Measurements from ENCODE around the gene SPACA5B. TPM values are rescaled to one million over a fixed set of nuclear protein-coding genes. Genes with fewer than 3 reads are reported as not detected.
"Not testable (repeated sequence)": the region's sequence is repeated elsewhere in the genome, so short reads cannot be mapped to it uniquely, and the experiment has no call there.

Gene SPACA5B
- total RNA-seq (ENCODE audit: insufficient read depth, low replicate concordance): not detected

DNA sequence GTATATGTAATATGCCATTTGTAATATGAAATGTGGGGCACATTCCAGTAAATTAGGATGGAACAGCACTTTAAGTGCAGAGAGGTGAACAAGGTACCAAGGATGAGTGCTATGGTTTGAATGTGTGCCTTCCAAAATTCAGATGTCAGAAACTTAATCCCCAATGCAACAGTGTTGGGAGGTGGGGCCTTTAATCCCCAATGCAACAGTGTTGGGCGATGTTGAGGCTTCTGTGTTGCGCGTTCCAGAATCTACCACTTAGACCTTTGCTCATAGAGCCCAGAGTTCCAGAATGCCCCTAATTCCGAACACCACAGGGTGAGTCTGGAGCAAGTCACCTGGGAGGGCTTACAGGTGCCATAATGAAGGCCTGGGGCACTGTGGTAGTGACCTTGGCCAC lies at the start of gene SPACA5B:
Gene SPACA5B, plus strand, starts transcription at position 301 of the 400 bp plus-strand sequence. Its CDS starts 62 bp downstream, at position 363.
- DNase-seq (ENCODE audit: low spot score): not testable (repeated sequence)

DNA sequence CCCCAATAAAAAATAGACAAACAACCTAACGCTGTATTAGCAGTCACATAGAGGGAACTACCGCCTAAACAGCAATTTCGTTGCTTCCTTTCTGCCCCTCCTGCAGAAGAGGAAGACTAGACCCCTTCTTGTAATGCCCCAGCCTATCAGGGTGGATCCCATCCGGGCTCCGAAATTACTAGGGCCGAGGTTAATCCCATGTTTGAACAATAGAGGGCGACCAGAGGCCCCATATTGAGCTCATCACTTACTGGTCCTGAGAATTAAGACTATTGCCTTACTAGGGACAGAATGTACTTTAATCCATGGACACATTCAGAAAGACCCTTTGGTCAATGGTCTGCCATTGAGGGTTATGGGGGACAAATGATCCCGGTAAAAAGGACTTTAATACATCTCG lies 47.2 kb upstream of the SPACA5B start:
- peak; percentile 35 for DNase-seq (ENCODE audit: low spot score)

DNA sequence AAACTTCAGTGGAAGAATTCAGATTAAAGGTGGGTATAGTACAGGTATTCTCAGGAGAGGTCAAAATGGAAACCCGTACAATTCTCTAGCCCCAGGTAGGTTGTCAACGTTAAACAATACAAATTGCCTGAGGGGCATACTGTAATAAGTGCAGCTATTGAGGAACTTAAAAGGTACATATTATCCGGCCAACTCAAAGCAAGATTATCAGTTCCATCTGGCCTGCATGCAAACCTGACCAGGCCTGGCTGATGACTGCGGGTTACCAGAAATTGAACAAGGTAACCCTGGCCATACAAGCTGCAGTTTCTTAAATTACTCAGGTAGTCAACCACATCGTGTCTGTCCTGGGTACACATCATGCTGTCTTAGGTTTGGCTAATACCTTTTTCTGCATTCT lies 46.7 kb upstream of the SPACA5B start:
- DNase-seq (ENCODE audit: low spot score): no peak

DNA sequence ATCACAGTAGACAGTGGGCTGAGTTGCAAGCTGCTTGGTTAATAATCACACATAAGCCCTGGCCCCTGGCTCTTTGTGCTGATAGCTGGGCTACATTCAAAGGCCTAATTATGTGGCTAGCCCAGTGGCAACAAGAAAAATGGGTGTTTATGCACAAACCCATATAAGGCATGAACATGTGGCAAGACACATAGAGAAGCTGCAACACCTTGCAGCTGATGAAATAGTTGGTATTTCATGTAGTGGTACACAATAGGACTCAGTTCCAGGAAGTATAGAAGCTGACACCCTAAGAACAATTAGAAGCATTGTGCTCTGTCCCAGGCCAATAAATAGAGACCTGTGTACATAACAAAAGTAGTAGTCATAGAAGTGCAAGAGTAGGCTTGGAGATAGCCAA lies 44.3 kb upstream of the SPACA5B start:
- no peak for DNase-seq (ENCODE audit: low spot score)

DNA sequence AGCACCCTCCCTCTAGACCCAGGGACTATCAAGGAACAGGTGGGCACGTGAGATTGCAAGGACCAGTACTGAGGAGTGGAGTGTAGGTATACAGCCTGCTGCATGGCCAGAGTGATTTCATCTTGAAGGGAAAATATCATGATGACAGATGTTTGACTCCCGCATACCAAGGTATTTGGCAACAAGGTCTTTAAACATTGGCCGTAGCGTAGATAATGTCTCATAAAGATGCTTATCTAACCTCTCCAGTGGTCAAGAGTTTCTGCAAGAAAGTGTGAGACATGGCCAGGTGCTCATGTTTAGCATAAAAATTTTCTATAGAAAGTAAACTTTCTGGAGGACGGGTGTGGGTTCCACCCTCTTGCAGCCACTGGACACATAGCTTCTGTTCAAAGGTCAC lies 40.3 kb upstream of the SPACA5B start:
- no peak for DNase-seq (ENCODE audit: low spot score)

DNA sequence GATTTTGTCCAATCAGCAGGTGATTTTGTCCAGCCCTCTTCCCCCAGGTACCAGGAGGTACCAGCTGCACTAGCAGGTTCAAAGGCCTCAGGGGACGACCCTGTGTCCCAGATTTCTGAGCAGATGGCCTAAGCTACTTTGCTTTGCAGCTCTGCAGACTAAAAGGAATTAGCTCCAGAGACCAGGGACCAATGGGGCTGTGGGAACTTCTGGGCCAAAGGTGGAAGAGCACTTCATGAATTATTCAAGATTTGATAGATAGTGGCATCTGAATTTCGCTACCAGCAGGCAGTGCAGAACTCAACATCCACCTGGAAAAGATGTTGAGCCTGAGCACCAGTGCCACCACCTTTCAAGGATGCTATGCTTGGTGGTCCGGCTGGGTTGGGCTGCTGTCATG lies 37.9 kb upstream of the SPACA5B start:
- DNase-seq (ENCODE audit: low spot score): not testable (repeated sequence)

DNA sequence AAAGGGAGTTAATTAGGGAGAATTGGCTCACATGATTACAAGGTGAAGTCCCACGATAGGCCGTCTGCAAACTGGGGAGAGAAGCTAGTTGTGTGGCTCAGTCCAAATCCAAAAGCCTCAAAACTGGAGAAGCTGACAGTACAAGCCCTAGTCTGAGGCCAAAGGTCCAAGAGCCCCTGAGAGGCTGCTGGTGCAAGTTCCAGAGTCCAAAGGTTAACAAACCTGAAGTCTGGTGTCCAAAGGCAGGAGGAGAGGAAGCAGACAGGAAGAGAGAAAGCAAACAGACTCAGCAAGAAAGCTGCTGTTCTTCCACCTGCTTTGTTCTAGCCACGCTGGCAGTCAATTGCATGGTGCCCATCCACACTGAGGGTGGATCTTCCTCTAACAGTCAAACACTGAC lies 29.0 kb upstream of the SPACA5B start:
- DNase-seq (ENCODE audit: low spot score): no peak

DNA sequence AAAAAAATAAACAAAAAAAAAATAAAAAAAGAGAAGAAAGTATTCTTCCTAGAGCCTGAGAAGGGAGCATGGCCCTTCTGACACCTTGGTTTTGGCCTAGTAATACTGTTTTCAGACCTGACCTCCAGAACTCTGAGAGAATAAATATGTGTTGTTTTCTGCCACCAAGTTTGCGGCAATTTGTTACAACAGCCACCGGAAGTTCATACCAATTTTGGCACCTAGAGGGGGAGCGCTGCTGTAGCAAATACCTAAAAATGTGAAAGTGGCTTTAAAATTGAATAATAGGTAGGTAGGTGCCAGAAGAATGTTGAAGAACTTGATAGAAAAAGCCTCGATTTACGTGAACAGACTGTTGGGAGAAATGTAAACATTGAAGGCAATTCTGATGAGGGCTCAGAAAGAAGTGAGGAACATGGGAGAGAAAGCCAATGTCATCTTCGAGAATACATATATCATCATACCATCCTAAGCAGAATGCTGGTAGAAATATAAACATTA lies 27.5 kb upstream of the SPACA5B start:
- no peak for DNase-seq (ENCODE audit: low spot score)

DNA sequence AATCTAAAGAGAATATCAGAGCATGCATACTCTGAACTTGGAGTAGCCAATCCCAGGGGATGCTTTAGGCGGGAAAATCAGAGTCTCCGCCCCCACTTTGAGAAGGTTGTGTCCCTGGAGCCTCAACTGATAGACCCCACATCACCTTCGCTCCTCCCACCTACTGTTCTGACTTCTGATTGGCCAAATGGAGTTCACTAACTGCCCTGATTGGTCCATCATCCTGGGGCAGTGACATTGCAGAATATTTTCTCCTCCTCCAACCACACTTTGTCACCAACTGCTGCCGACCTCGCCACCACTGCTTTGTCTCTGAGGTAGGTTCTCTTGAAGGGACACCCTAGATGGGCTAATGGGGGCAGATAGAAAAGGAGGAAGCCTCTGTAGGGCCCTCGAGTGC lies 22.7 kb upstream of the SPACA5B start:
- no peak for DNase-seq (ENCODE audit: low spot score)

DNA sequence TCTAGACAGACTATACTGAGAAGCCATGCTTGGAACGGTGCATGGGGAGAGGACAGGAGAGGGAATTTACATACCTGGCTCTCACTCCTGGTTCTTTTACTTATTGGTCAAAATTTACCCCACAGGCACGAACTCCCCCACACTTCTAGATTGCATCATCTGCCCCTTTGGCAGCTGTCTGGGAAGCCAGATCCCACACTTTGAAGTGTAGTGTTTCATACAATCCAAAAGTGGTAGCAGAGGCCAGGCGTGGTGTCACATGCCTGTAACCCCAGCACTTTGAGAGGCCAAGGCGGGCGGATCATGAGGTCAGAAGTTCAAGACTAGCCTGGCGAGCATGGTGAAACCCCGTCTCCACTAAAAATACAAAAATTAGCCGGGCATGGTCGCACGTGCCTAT lies 5.1 kb upstream of the SPACA5B start:
- not testable (repeated sequence) for DNase-seq (ENCODE audit: low spot score)

DNA sequence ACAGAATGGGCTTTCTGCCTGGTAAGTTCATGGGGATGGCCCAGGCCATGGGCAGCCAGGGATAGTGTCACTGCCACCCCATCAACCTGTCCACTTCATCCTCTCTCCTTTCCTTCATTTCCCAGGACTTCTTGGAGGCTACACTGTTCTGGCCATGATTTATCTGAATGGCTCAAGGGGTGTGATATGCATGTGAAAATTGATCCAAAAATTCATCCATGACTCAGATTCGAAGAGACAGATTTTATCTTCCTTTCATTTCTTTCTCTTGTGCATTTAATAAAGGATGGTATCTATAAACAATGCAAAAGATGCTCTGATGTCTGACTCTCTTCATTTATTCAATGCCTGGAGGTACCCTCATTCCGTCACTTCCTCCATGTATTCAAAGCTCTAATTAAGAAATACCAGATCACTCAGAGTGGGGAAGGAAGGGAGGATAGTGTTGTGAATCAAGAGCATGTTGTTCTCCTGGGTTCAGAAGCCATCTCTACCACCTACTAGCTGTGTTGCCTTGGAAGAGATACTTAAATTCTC lies 1.9 kb downstream of the SPACA5B start:
- DNase-seq (ENCODE audit: low spot score): not testable (repeated sequence)

DNA sequence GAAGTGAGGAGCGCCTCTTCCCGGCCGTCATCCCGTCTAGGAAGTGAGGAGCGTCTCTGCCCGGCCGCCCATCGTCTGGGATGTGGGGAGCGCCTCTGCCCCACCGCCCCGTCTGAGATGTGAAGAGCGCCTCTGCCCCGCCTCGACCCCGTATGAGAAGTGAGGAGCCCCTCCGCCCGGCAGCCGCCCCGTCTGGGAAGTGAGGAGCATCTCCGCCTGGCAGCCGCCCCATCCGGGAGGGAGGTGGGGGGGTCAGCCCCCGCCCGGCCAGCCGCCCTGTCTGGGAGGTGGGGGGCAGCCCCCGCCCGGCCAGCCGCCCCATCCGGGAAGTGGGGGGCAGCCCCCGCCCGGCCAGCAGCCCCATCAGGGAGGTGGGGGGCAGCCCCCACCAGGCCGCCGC lies 8.7 kb downstream of the SPACA5B start:
- not testable (repeated sequence) for DNase-seq (ENCODE audit: low spot score)

DNA sequence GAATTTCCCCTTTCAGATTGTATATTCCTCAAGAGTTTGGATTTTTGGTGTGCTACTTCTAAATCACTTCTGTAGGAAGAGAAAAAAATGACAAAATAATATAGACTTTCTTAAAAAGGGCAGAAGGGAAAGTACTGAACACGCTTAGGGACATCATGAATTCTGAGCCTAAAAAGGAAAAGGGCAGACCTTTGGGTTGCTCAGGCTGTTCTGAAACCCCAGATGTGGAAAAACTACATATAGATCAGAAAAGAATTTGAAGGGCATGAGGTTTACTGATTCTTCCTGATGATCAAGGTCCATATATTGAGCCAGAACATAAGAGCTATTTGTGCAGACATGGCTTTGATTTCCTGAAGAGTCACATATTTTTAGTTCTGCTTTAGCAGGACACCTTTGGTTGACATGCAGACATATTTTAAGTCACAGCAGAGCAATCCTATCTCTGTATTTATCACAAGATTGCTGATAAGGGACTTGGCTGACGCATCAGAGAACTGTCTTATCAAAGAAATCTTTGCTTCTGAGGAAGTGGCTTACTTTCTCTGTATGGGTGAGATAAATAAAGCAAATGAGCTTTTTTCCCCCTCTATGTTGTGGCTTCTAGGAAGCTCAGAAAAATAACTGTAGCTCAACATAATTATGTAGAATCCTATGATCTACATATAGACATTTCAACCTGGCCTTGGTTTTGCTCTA lies 11.5 kb downstream of the SPACA5B start:
- not testable (repeated sequence) for DNase-seq (ENCODE audit: low spot score)

DNA sequence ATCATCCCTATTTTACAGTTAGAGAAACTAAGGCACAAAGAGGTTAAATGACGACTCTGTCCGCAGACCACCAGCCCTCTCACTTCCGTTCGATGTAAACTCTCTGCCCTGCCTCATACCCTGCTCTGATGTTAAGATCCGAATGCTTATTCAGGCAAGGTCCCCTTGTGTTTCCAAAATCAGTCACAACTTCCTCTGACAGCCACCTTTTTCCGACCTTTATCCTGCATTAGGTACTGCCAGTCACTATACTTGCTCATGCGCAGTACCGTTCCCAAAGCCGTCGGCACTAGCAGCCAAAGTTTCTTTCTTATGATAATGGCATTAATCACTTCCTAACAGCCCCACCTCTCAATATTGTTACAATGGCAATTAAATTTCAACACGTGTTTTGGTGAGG lies 12.3 kb downstream of the SPACA5B start:
- DNase-seq (ENCODE audit: low spot score): not testable (repeated sequence)

DNA sequence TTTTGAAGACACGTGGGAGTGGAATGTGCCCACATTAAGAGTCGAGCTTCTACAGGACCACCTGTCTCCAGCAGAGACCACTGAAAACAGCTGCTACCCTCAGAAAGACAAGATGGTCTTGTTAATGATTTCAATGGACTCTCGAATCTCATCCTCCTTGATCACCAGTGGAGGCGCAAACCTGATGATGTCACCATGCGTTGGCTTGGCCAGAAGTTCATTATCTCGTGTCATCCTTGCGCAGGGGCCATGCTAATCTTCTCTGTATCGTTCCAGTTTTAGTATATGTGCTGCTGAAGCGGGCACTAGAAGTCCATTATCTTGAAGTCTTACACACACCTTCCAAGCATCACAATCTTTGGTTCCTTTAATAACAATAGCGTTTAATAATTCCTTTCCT lies 23.3 kb downstream of the SPACA5B start:
- DNase-seq (ENCODE audit: low spot score): no peak

DNA sequence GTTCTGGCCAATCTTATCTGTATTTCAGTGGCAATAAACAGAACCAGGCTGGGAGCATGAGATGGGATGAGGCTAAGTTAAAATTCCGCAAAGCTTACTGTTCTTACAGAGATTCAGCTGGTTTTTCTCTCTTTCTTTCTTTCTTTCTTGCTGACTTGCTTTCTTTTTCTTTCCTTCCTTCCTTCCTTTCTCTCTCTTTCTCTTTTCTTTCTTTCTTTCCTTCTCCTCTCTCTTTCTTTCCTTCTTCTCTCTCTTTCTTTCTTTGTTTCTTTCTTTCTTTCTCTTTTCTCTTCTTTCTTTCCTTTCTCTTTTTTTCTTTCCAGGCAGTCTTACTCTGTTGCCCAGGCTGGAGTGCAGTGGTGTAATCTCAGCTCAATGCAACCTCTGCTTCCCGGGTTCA lies 24.4 kb downstream of the SPACA5B start:
- peak; percentile 4 for DNase-seq (ENCODE audit: low spot score)

DNA sequence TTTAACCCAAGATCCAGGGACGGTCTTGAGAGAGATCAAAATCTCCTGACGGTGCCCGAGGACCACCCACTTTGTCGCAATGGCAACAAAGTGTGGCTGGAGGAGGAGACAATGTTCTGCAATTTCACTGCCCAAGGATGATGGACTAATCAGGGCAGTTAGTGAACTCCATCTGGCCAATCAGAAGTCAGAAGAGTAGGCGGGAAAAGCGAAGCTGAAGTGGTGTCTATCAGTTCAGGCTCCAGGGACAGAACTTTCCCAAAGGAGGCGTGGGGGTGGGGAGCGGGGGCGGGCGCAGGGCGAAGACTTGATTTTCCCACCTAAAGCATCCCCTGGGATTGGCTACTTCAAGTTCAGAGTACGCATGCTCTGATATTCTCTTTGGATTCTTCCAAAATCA lies 25.6 kb downstream of the SPACA5B start:
- no peak for DNase-seq (ENCODE audit: low spot score)

DNA sequence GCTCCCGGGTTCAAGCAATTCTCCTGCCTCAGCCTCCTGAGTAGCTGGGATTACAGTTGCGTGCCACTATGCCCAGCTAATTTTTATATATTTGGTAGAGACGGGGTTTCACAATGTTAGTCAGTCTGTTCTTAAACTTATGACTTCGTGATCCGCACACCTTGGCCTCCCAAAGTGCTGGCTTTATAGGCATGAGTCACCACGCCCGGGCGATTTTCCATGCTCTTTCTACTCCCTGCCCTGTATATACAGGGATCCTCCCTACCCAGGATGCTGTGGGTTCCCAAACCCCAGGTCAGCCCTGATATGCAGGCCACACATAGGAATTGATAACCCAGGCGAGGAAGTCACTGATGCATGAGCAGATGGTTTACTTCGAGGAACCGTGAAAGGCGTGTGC lies 34.8 kb downstream of the SPACA5B start:
- DNase-seq (ENCODE audit: low spot score): no peak

DNA sequence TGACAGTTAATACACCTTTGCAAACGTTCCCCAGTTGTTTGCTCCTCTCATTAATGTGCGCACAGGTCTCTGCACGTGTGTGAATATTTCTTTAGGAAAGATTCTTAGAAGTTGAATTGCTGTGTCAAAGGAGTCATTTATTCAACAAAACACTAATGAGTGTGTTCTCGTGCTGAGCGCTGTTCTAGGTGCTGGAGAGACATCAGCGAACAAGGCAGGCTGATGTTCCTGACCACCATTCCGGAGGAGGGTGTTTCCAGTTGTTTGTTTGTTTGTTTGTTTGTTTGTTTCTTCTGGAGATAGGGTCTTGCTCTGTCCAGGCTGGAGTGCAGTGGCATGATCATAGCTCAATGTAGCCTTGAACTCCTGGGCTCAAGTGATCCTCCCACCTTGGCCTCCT lies 35.9 kb downstream of the SPACA5B start:
- not testable (repeated sequence) for DNase-seq (ENCODE audit: low spot score)

DNA sequence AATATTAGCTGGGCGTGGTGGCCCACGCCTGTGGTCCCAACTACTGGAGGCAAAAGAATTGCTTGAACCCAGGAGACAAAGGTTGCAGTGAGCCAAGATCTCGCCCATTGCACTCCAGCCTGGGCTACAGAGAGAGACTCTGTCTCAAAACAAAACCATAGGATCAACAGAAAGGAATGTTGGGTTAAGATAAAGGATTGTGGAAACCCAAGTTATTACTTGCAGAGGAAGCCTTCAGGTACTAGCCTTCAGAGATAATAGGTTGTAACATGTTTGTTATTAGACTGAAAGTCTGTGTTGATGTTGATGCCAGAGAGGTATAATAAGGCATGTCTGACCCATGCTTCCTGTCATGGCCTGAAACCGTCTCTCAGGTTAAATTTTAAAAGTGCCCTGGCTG lies 49.3 kb downstream of the SPACA5B start:
- DNase-seq (ENCODE audit: low spot score): no peak

DNA sequence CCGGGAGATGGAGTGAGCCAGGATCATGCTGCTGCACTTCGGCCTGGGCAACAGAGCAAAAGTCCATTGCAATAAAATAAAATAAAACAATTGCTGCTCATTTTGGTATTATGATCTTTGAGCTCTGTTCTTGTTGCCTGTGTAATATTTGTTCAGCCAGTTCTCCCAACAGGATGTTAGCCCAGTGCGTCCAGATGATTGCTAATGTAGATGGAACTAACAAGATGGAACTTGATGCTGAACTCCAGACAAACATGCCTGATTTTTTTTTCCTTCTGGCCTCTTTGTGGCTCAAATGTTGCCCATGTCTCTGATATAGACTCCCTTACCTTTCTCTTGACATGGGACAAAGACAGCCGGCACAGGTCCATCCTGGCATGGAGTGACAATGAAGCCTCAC lies 50.4 kb downstream of the SPACA5B start:
- no peak for DNase-seq (ENCODE audit: low spot score)

DNA sequence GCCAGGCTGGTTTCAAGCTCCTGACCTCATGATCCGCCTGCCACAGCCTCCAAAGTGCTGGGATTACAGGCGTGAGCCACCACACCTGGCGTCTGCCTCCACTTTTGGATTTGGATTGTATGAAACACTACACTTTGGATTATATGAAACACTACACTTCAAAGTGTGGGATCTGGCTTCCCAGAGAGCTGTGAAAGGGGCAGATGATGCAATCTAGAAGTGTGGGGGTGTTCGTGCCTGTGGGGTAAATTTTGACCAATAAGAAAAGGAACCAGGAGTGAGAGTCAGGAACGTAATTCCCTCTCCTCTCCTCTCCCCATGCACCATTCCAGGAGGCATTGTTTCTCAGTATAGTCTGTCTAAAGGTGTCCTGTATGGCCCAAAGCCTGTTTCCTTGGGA lies 51.5 kb downstream of the SPACA5B start:
- not testable (repeated sequence) for DNase-seq (ENCODE audit: low spot score)

Data from umbilical cord (tissue), 2 donors.